HG02610 (cell line): ENCODE data around the gene EXOC6B.

Experiments used
- ATAC-seq: cut with Tn5 transposase; IDR thresholded peaks from one replicate; pipeline ENCODE4 v1.9.1; 2021; ENCODE audit warnings: mild to moderate bottlenecking, moderate library complexity; ENCODE audit not compliant: unreplicated experiment

The EXOC6B gene

GRCh38 chr2:72825257-72826155 is at the start of gene EXOC6B:
TSS of gene EXOC6B (minus strand) at chr2:72826033.
- ATAC-seq, result peak; percentile 92

- no peak for ATAC-seq
These were observed 46.0 kb upstream of the EXOC6B start for GRCh38 chr2:72871880-72872279.

- ATAC-seq, result no peak
These were observed 45.2 kb upstream of the EXOC6B start for GRCh38 chr2:72871060-72871459.

- peak; percentile 67 for ATAC-seq
These were observed 38.7 kb upstream of the EXOC6B start for GRCh38 chr2:72864500-72864899.

GRCh38 chr2:72863046-72863445 is 37.2 kb upstream of the EXOC6B start:
- ATAC-seq, result no peak

- peak; percentile 94 for ATAC-seq
These were observed 36.6 kb upstream of the EXOC6B start for GRCh38 chr2:72862239-72862988.

GRCh38 chr2:72859831-72860262 is 34.0 kb upstream of the EXOC6B start:
- peak; percentile 49 for ATAC-seq

- ATAC-seq, result no peak
These were observed 25.5 kb upstream of the EXOC6B start for GRCh38 chr2:72851333-72851732.

- ATAC-seq, result no peak
These were observed 23.3 kb upstream of the EXOC6B start for GRCh38 chr2:72849138-72849462.

- ATAC-seq, result no peak
These were observed 22.8 kb upstream of the EXOC6B start for GRCh38 chr2:72848436-72849137.

- ATAC-seq, result no peak
These were observed 21.9 kb upstream of the EXOC6B start for GRCh38 chr2:72847534-72848315.

- ATAC-seq, result peak; percentile 90
These were observed 20.6 kb upstream of the EXOC6B start for GRCh38 chr2:72846171-72847095.

- no peak for ATAC-seq
These were observed 17.5 kb upstream of the EXOC6B start for GRCh38 chr2:72843301-72843700.

GRCh38 chr2:72841462-72842125 is 15.8 kb upstream of the EXOC6B start:
- ATAC-seq, result no peak

- ATAC-seq, result no peak
These were observed 14.2 kb upstream of the EXOC6B start for GRCh38 chr2:72840066-72840465.

- no peak for ATAC-seq
These were observed 11.3 kb upstream of the EXOC6B start for GRCh38 chr2:72837171-72837570.

GRCh38 chr2:72835403-72835802 is 9.6 kb upstream of the EXOC6B start:
- no peak for ATAC-seq

- ATAC-seq, result no peak
These were observed 8.8 kb upstream of the EXOC6B start for GRCh38 chr2:72834596-72834995.

- no peak for ATAC-seq
These were observed 7.4 kb upstream of the EXOC6B start for GRCh38 chr2:72833084-72833714.
